Panc1 (cell line): ENCODE data around the gene SERP2. TPM values are rescaled to one million over a fixed set of nuclear protein-coding genes. Genes with fewer than 3 reads are reported as not detected.
A peak's percentile ranks its signal among the peaks of the same experiment; 100 is the strongest.

Experiments
- ATAC-seq: fragments of 200-7000 bp; cut with Tn5 transposase; 2 replicates; pipeline ENCODE4 v1.9.1; 2020; ENCODE audit warnings: mild to moderate bottlenecking, moderate library complexity
- BruUV-seq: library from RNA; stranded (reverse); fragments of 400-500 nt; replicated peaks from 2 replicates; lab custom pipeline; 2021; lab: Mats Ljungman, UMichigan
- CTCF ChIA-PET: fragments of 300-600 bp; sonication (Branson Sonifier 250); formaldehyde crosslinking; loops from one replicate; lab custom pipeline; 2022; ENCODE audit warnings: antibody characterized with exemption; lab: Charles Lee
- POLR2A ChIA-PET: fragments of 300-600 bp; sonication (Branson Sonifier 250); formaldehyde crosslinking; loops from one replicate; lab custom pipeline; 2022; ENCODE audit warnings: antibody characterized with exemption; lab: Charles Lee
- DNase-seq: peaks from one replicate; pipeline ENCODE4 v3.0.0-alpha.2; 2010; ENCODE audit warnings: low read depth, low spot score
- H3K27ac ChIP-seq: 2 replicates; pipeline ENCODE4 v1.5.1; 2011; ENCODE audit warnings: mild to moderate bottlenecking, low read length, inconsistent platforms
- H3K27me3 ChIP-seq: fragments of 200-500 bp; sonication (Bioruptor generic); 2 replicates; pipeline ENCODE4 v1.6.0; 2014; ENCODE audit warnings: low read length, inconsistent platforms; ENCODE audit not compliant: control insufficient read depth, insufficient read depth
- H3K36me3 ChIP-seq: fragments of 200-500 bp; sonication (Bioruptor generic); 2 replicates; pipeline ENCODE4 v1.5.1; 2014; ENCODE audit warnings: inconsistent platforms, mild to moderate bottlenecking, low read length, moderate library complexity; ENCODE audit not compliant: control insufficient read depth, insufficient read depth
- H3K4me1 ChIP-seq: 2 replicates; pipeline ENCODE4 v1.5.1; 2011; ENCODE audit warnings: inconsistent platforms, mild to moderate bottlenecking, low read length, moderate library complexity; ENCODE audit not compliant: control insufficient read depth, insufficient read depth
- H3K4me3 ChIP-seq, 2 experiments: 2 replicates each; pipeline ENCODE4 v1.5.1; 2011 to 2012; ENCODE audit warnings: low read depth in 2 of 2, low read length in 2 of 2, mild to moderate bottlenecking in 2 of 2, inconsistent platforms in 1 of 2, moderate library complexity in 1 of 2
- H3K9me3 ChIP-seq: fragments of 200-500 bp; sonication (Bioruptor generic); 2 replicates; pipeline ENCODE4 v1.5.1; 2014; ENCODE audit warnings: low read depth, mild to moderate bottlenecking, inconsistent platforms, low read length, moderate library complexity; ENCODE audit not compliant: control insufficient read depth, insufficient read depth
- POLR2AphosphoS5 ChIP-seq: IDR thresholded peaks from 2 replicates; pipeline ENCODE4 v1.6.1; 2012; ENCODE audit warnings: mild to moderate bottlenecking, low read depth, low read length, moderate library complexity
- SIN3A ChIP-seq: IDR thresholded peaks from 2 replicates; pipeline ENCODE4 v1.6.1; 2012; ENCODE audit warnings: low read depth, mild to moderate bottlenecking, low read length, moderate library complexity, borderline replicate concordance; ENCODE audit not compliant: insufficient read depth
- TCF7L2 ChIP-seq: IDR thresholded peaks from 2 replicates; pipeline ENCODE4 v1.6.1; 2011; ENCODE audit warnings: mild to moderate bottlenecking, low read depth, low read length, inconsistent platforms
- in situ Hi-C: cut with HindIII; loops from 2 replicates; pipeline ENCODE4 v1.10.0; 2016; ENCODE audit warnings: low sequenced_read_pairs, low pct_unique_long_range_greater_than_20kb
- intact Hi-C: fragments of 100-400 bp; cut with micrococcal nuclease; formaldehyde crosslinking; loops from one replicate; pipeline ENCODE4 v1.10.0; 2022; ENCODE audit not compliant: unreplicated experiment
- total RNA-seq: library from RNA; stranded (reverse); gene quantifications from one replicate; pipeline ENCODE4 v1.2.1, GENCODE V29; 2021; ENCODE audit not compliant: unreplicated experiment
- TF ChIP-seq, protein P1 (sequence below): fragments of 450-650 bp; IDR thresholded peaks from 2 replicates; pipeline ENCODE4 v1.5.1; 2017; ENCODE audit warnings: mild to moderate bottlenecking
- TF ChIP-seq, protein P2 (sequence below), 2 experiments: IDR thresholded peaks; 2 replicates each; pipeline ENCODE4 v1.6.1; 2011 to 2012; ENCODE audit warnings: low read depth in 2 of 2, control low read depth in 1 of 2, low read length in 1 of 2, mild to moderate bottlenecking in 1 of 2, moderate library complexity in 1 of 2; ENCODE audit not compliant: insufficient read depth in 1 of 2

SERP2 gene
- total RNA-seq, 1 experiment from 2014 or later, result 0.18 TPM

DNA sequence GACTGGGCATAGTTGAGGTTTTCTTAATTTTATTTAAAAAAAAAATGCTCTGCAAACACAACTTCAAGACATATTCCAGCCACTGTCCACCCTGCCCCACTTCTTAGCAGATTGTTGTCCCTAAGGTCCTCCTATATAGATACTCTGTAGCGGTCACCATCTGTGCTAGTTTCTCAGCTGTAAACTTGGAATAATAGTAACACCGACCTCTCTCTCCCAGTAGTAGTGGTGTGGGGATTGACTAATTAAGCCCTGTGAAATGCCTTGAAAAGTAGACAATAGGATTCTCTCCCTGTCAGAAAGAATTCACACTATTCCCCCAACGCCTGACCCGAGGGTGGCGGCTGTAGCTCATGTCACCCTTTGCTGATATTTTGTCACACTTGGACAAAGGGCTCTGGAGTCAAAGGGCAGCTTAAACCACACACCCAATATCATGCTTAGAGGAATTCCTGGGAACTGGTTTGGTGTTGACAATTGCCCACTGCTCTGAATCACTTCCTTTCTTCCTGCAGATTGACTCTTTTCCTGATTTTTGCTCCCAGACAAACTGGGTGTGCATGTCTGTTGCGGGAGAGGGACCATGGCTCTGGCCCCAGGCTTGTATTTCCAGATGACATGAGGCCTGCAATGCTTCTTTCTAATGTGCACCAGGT, 9.2 kb upstream of the SERP2 start:
- H3K36me3 ChIP-seq, result no peaks in the 10 kb centered on the region
- no peaks in the 10 kb centered on the region for H3K4me1 ChIP-seq
- ATAC-seq, result peak; percentile 68
- TF ChIP-seq TCF7L2 (no peak), SIN3A (no peak), POLR2AphosphoS5 (no peak)
- TF ChIP-seq, protein P1, sequence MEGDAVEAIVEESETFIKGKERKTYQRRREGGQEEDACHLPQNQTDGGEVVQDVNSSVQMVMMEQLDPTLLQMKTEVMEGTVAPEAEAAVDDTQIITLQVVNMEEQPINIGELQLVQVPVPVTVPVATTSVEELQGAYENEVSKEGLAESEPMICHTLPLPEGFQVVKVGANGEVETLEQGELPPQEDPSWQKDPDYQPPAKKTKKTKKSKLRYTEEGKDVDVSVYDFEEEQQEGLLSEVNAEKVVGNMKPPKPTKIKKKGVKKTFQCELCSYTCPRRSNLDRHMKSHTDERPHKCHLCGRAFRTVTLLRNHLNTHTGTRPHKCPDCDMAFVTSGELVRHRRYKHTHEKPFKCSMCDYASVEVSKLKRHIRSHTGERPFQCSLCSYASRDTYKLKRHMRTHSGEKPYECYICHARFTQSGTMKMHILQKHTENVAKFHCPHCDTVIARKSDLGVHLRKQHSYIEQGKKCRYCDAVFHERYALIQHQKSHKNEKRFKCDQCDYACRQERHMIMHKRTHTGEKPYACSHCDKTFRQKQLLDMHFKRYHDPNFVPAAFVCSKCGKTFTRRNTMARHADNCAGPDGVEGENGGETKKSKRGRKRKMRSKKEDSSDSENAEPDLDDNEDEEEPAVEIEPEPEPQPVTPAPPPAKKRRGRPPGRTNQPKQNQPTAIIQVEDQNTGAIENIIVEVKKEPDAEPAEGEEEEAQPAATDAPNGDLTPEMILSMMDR, result no peak
- TF ChIP-seq, protein P2, sequence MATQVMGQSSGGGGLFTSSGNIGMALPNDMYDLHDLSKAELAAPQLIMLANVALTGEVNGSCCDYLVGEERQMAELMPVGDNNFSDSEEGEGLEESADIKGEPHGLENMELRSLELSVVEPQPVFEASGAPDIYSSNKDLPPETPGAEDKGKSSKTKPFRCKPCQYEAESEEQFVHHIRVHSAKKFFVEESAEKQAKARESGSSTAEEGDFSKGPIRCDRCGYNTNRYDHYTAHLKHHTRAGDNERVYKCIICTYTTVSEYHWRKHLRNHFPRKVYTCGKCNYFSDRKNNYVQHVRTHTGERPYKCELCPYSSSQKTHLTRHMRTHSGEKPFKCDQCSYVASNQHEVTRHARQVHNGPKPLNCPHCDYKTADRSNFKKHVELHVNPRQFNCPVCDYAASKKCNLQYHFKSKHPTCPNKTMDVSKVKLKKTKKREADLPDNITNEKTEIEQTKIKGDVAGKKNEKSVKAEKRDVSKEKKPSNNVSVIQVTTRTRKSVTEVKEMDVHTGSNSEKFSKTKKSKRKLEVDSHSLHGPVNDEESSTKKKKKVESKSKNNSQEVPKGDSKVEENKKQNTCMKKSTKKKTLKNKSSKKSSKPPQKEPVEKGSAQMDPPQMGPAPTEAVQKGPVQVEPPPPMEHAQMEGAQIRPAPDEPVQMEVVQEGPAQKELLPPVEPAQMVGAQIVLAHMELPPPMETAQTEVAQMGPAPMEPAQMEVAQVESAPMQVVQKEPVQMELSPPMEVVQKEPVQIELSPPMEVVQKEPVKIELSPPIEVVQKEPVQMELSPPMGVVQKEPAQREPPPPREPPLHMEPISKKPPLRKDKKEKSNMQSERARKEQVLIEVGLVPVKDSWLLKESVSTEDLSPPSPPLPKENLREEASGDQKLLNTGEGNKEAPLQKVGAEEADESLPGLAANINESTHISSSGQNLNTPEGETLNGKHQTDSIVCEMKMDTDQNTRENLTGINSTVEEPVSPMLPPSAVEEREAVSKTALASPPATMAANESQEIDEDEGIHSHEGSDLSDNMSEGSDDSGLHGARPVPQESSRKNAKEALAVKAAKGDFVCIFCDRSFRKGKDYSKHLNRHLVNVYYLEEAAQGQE (IDR thresholded peaks at IDR 0.05; ENCODE audit: insufficient read depth in 1 of 2, low read depth in 2 of 2, low read length in 1 of 2), result no peak
- POLR2A ChIA-PET, result no interaction called here
- H3K27me3 ChIP-seq, result no peaks in the 10 kb centered on the region
- intact Hi-C loops, result no loop called here
- no peak overlapping the region for H3K4me3 ChIP-seq
- no peak for DNase-seq
- CTCF ChIA-PET, result no interaction called here
- no peak overlapping the region for H3K27ac ChIP-seq
- in situ Hi-C loops, result no loop called here
- H3K9me3 ChIP-seq, result no peaks in the 10 kb centered on the region
- BruUV-seq, result no TSS peak

DNA sequence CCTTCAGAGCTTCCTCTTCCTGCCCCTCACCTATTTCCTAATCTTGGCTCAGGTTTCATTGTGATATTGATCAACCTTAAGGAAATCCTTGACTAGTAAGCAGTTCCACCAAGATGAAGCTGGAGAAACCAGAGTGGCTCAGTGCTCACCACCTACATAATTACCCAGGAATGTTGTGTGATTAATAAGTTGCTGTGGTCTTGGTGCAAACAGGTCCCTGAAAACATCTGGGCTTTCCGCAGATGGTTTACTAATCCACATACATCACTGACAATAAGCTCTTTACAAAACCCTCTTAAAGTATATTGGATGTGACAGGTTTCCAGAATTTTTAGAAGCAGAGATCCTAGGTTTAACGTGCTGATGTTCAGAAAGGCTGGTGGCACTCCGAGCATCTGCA, 8.6 kb upstream of the SERP2 start:
- Histone ChIP-seq H3K9me3 (no peaks in the 10 kb centered on the region), H3K27ac (no peak overlapping the region), H3K36me3 (no peaks in the 10 kb centered on the region), H3K4me1 (no peaks in the 10 kb centered on the region), H3K27me3 (no peaks in the 10 kb centered on the region), H3K4me3 (no peak overlapping the region)
- in situ Hi-C loops, result no loop called here
- no TSS peak for BruUV-seq
- POLR2A ChIA-PET, result no interaction called here
- CTCF ChIA-PET, result no interaction called here
- no peak for DNase-seq
- TF ChIP-seq, protein P2 (IDR thresholded peaks at IDR 0.05; ENCODE audit: insufficient read depth in 1 of 2, low read depth in 2 of 2, low read length in 1 of 2), result no peak
- TF ChIP-seq TCF7L2 (no peak), POLR2AphosphoS5 (no peak), SIN3A (no peak)
- TF ChIP-seq, protein P1, result no peak
- intact Hi-C loops, result no loop called here
- ATAC-seq, result no peak
